GM19468 (cell line): ENCODE measurements around the gene ZNF496.
A peak's percentile ranks its signal among the peaks of the same experiment; 100 is the strongest.
"Not testable (repeated sequence)": the region's sequence is repeated elsewhere in the genome, so short reads cannot be mapped to it uniquely, and the experiment has no call there.

Experiments
- ATAC-seq: cut with Tn5 transposase; IDR thresholded peaks from one replicate; pipeline ENCODE4 v1.9.1; 2021; ENCODE audit warnings: mild to moderate bottlenecking, moderate library complexity, moderate number of reproducible peaks; ENCODE audit not compliant: unreplicated experiment; ENCODE audit errors: extremely low read depth

Gene ZNF496

DNA sequence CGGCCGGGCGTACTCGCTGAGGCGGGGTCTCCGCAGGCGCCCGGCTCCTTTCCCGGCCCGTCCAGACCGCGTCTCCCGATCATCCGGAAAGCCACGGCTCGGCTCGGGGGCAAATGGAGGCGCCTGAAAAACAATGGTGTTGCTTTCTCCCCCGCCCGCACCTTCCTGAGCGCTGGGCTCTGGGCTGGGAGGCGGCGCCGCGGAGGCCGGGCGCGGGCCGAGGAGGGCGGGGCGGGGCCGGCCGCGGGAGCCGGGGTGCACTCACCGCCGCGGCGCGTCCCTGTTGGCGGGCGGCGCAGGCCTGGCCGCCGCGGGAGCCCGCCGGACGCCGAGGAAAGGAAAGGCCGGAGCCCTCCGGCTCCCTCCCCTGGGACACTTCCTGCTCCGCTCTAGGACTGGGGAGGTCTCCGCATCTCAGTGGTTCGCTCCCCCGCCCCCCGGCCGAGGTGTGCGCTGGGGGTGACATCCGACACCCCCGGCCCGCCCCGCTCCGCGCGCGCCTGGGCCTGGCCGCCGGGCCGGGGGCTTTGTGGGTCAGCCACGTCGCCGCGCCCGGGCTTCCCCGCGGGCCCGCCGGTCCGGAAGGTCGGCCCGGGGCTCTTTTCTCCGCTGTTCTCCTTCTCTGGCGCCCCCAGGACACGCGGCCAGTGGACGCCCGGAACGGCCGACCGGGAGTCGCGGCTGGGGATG is at the start of gene ZNF496:
ZNF496 (minus strand) TSS at position 343 of the 690 bp plus-strand sequence. CDS start 2,289 bp downstream, outside the sequence.
- ATAC-seq, result peak; percentile 75

DNA sequence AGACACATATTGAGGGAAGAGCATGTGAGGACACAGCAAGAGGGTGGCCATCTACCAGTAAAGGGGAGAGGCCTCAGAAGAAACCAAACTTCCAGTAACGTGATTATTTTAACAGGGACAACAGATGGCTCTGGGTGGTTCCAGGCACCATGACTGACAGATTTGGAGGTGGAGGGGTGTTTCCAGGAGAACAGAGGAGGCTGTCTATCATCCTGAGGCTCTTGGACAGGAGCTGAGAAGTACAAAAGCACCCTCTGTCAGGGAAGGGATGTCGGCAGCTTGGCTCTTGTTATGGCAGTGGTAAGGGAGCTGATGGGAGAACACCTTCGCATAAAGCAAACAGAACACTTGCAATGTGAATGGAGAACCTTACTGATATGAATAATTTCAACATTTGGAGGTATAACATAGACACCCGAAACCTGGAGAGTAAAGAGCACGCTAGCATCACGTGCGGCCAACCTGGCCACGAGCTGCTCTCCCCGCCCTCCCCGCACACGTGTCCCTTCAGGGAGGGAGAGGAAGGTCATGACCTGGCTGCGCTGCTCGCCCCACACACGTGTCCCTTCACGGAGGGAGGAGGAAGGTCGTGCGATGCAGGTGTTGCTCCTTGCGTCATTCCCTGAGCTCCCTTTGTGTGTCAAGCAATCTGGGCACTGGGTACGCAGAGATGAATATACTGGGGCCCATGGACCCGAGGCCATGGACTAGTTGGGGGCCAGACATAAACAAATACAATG is 46.8 kb upstream of the ZNF496 start:
- ATAC-seq, result no peak

DNA sequence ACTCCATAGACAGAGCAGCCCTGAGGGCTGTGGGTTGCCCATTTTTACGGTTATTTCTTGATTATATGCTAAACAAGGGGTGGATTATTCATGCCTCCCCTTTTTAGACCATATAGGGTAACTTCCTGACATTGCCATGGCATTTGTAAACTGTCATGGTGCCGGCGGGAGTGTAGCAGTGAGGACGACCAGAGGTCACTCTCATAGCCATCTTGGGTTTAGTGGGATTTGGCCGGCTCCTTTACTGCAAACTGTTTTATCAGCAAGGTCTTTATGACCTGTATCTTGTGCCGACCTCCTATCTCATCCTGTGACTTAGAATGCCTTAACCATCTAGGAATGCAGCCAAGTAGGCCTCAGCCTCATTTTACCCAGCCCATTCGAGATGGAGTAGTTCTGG is 46.0 kb upstream of the ZNF496 start:
- not testable (repeated sequence) for ATAC-seq

DNA sequence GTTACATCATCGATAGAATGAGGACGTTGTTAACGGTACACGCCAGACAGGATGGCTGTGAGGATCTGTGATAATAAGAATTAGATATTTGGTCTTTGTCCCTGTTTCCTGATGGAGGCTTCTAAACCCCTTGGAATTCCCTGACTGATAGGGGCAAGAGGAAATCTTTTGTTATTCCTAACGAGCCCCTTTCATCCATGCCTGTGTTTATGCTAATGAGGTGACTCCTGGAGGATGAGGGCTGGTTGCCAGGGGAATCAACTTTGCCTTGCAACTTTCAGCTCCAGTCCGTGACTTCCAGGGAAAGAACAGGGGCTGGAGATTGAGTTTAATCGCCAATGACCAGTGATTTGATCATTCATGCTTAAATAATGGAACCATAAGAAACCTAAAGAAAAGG is 45.0 kb upstream of the ZNF496 start:
- ATAC-seq, result no peak

DNA sequence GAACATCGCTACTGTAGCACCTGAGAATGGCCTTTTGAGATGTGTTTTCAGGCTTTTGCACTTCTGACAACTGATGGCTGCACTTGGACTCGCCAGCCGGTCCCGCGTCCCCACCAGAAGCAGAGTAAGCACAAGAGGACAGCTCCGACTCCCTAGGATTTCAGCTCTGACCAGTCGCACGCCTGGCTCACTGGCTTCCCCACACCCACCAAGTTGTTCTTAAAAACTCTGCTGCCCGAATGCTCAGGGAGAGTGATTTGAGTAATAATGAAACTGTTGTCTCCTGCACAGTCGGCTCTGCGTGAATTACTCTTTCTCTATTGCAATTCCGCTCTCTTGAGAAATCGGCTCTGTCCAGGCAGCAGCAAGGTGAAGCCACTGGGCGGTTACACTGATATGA is 44.1 kb upstream of the ZNF496 start:
- ATAC-seq, result no peak

DNA sequence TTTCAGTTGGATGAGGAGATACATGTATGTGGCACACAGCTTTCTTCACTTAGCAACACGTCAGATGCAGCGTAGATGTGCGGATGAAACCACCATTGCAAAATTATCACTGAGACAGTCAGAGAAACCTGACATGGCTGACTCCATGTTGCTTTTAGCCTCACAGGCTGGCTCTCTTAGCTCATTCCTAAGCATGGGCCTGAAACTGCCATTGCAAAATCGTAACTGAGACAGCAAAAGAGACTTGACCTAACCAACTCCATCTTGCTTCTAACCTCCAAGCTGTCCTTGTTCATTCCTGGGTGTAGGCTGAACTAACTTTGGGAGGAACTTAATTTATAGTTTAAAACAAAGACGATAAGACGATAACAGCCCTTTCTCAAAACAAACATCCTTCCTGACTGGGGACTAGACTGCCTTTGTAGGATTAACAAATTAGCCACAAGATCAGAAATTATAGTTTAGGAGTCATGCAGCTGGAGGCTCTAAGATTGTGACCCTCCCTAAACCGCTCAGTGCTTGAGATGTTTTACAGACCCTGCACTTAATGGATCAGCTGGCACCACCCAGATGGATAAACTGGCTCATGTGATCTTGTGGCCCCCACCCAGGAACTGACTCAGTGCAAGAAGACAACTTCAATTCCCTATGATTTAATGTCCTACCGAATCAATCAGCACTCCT is 43.1 kb upstream of the ZNF496 start:
- ATAC-seq, result not testable (repeated sequence)

DNA sequence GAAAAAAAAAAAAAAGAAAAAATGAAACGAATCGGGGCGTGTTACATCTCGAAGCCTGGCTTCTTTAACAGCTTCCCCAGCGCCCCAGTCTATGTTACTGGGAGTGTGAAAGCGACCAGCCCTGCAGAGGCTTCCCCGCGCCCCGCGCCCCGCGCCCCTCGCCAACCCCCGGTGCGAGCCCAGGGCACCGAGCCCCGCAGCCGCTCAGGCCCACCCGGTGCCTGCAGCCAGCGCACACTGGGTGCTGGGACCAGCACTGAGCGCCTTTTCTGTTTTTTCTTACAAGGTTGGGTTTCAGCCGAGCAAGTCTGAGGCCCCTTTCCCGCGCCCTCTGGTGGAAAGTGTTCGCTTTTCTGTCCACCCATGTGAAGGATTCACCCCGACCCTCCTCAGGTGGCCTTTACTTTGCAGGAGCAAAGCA is 42.1 kb upstream of the ZNF496 start:
- no peak for ATAC-seq

DNA sequence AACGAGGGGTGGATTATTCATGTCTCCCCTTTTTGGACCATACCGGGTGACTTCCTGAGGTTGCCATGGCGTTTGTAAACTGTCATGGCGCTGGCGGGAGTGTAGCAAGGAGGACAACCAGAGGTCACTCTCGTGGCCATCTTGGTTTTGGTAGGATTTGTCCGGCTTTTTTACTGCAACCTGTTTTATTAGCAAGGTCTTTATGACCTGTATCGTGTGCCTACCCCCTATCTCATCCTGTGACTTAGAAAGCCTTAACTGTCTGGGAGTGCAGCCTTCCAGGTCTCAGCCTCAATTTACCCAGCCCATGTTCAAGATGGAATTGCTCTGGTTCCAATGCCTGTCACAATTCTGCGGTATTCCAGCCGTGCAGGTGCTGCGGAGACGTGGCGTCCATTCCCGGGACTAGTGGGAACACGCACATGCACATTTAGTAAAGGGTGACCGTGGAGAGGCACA is 40.2 kb upstream of the ZNF496 start:
- no peak for ATAC-seq

DNA sequence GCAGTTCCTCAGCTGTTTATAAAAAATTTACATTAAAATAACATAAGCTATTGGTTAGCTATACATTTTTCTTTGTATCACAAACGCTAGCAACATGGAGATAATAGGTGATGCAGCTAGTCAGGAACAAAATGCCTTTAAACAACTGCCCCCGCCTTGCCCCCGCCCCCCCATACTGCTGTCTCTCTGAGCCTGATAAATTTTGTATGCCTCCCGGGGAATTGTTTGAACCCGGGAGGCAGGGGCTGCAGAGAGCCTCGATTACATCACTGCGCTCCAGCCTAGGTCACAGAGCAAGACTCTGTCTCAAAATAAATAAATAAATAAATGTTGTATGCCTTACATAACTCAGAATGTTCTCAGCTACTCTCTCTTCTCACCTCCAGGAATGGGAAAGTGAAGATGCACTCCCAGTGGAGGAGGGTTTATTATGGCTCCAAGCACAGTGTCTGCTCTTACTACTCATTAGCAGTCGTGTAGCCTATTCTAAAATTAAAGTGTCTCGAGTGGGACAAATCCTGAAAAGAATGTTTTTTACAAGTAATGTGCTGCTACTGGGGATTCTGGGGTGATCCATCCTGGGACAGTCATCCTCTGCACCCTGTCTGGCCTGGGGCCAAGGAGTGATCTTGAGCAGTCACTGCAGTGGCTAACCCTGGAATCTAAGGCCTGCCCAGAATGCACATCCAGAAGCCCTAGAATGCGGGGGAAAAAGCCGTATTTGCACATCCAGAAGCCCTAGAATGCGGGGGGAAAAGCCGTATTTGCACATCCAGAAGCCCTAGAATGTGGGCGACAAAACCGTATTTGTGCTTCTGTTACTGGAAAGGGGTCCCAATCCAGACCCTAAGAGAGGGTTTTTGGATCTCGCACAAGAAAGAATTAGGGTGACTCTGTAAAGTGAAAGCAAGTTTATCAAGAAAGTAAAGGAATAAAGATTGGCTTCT is 39.4 kb upstream of the ZNF496 start:
- ATAC-seq, result no peak

DNA sequence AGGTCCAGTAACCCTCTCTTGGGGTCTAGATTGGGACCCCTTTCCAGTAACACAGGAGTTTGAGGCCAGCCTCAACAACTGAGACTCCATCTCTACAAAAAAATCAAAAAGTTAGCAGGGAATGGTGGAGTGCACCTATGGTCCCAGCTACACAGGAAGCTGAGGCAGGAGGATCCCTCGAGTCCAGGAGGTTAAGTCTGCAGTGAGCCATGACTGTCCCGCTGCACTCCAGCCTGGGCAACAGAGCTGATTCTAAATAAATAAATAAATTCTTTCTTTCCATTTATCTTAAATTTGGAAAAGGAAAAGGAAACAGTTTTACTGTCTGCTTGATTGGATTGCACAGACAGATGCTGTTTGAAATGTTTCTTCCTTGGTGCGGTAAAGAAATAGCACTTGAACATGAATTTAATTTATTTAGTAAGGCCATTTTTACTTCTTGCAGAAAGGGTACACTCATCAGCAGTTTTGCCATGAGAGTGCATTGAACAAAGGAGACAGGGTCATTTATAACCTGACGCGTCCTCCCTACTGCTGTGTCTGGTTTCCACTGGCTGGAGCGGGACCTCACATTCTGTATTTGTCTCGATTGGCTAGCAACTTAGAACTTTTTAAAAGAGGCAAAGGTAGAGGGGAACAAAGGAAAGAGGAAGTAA is 37.0 kb upstream of the ZNF496 start:
- no peak for ATAC-seq

DNA sequence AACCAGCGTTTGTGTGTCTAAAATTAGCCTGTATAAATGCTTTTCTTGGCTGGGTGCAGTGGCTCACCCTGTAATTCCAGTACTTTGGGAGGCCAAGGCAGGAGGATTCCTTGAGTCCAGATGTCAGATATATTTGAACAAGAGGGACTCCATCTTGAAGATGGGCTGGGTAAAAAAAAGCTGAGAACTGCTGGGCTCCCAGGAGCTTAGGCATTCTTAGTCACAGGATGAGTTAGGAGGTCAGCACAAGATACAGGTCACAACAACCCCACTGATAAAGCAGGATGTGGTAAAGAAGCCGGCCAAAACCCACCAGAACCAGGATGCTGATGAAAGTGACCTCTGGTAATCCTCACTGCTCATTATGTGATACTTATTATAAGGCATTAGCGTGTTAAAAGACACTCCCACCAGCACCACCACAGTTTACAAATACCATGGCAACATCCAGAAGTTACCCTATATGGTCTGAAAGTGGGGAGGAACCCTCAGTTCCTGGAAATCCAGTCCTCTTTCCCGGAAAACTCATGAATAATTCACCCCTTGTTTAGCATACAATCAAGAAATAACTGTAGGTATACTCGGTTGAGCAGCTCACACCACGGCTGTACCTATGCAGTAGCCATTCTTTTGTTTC is 36.2 kb upstream of the ZNF496 start:
- ATAC-seq, result no peak

DNA sequence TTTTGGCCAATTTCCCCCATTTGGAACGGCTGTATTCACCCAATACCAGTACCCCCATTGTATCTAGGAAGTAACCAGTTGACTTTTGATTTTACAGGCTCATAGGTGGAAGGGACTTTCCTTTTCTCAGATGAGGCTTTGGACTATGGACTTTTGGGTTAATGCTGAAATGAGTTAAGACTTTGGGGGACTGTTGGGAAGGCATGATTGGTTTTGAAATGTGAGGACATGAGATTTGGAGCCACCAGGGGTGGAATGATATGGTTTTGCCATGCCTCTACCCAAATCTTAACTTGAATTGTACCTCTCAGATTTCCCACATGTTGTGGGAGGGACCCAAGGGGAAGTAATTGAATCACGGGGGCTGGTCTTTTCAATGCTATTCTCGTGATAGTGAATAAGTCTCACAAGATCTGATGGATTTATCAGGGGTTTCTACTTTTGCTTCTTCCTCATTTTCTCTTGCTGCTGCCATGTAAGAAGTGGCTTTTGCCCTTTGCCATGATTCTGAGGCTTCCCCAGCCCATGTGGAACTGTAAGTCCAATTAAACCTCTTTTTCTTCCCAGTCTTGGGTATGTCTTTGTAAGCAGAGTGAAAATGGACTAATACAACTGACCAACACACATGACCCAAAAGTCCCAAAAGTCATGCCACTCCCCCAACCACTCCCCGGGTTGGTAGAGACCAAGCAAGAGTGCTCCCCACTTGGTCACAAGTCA is 35.4 kb upstream of the ZNF496 start:
- ATAC-seq, result no peak

DNA sequence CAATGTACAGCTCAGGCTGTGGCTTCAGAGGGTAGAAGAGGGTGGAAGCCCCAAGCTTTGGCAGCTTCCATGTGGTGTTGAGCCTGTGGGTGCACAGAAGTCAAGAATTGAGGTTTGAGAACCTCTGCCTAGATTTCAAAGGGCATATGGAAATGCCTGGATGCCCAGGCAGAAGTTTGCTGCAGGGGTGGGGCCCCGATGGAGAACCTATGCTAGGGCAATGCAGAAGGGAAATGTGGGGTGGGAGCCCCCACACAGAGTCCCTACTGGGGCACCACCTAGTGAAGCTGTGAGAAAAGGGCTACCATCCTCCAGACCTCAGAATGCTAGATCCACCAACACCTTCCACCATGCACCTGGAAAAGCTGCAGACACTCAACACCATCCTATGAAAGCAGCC is 34.7 kb upstream of the ZNF496 start:
- not testable (repeated sequence) for ATAC-seq

DNA sequence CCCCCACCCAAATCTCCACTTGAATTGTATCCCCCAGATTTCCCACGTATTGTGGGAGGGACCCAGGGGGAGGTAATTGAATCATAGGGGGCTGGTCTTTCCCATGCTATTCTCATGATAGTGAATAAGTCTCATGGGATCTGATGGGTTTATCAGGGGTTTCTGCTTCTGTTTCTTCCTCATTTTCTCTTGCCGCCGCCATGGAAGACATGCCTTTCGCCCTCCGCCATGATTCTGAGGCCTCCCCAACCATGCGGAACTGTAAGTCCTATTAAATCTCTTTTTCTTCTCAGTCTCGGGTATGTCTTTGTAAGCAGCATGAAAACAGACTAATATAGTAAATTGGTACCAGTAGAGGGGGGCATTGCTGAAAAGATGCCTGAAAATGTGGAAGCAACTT is 33.4 kb upstream of the ZNF496 start:
- ATAC-seq, result no peak

DNA sequence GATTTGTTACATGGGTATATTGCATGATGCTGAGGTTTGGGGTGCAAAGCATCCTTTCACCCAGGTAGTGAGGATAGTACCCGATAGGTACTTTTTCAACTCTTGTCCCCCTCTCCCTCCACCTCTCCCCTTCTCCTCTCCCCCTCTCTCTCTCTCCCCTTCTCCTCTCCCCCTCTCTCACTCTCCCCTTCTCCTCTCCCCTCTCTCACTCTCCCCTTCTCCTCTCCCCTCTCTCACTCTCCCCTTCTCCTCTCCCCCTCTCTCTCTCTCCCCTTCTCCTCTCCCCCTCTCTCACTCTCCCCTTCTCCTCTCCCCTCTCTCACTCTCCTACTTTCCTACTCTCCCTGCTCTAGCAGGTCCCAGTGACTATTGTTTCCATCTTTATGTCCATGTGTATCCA is 31.3 kb upstream of the ZNF496 start:
- ATAC-seq, result not testable (repeated sequence)

DNA sequence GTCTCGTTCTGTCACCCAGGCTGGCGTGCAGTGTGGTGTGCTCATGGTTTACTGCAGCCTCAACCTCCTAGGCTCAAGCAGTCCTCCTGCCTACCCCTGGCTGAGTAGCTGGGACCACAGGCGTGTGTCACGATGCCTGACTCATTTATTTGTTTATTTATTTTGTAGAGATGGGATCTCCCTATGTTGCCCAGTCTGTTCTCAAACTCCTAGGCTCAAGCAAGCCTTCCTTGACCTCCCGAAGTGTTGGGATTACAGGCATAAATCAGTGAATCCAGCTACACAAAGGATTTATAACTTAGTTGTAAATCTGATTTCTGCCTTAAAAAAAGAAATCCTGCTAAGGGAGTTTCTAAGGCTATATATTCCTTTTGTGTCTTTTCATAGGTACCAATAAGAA is 30.5 kb upstream of the ZNF496 start:
- ATAC-seq, result no peak

DNA sequence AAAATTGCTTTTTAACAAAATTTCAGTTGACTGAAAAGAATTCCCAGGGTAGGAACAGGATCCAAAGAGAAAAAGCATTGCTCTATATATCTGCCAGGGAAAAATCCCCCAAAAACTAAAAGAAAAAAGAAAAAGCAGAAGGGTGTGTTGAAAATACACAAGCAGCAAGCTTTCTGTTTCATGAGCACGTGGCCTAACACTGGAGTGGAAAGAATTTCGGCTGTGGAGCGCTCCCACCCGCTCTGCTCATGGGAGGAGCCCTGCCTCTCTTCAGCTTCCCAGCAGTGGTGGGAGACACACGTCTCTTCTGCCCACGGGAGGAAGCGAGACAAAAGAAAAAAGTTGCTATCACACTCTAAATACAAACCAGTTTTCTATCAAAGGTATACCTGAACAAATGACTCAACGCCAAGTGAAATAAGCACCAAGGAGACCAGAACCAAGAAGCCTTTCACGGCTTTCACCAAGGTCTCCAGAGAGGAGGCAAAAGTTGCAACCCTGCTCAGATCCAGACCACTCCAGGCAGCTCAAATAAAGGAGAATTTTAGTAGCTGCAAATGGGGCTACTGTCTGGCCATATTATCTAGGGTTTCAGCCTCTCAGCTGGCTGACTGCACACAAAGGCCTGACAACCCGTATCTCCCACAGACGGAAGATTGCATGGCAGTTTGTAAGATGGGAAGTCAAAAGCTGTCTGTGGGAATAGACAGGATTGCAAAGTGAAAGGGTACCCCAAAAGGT is 29.5 kb upstream of the ZNF496 start:
- no peak for ATAC-seq
